Astrocyte of the spinal cord (primary cell): ENCODE results near the gene NOTUM.

ENCODE experiments used
- DNase-seq: peaks from one replicate; pipeline ENCODE4 v3.0.0; 2011; ENCODE audit warnings: low read depth, low spot score
- H3K4me3 ChIP-seq: 2 replicates; pipeline ENCODE4 v1.5.1; 2011; ENCODE audit warnings: low read depth, mild to moderate bottlenecking, low read length, moderate library complexity
- in situ Hi-C: cut with HindIII; loops from 2 replicates; pipeline ENCODE4 v1.10.0; 2017; ENCODE audit warnings: low sequenced_read_pairs
- TF ChIP-seq, protein P1 (sequence below): IDR thresholded peaks from 2 replicates; pipeline ENCODE4 v1.5.1; 2012; ENCODE audit warnings: low read depth, mild to moderate bottlenecking, low read length, inconsistent platforms

NOTUM gene

GRCh38 chr17:82000803-82001570 is 40.0 kb upstream of the NOTUM start:
- DNase-seq, result no peak
- in situ Hi-C loops, result no loop called here
- no peak overlapping the region for H3K4me3 ChIP-seq
- TF ChIP-seq, protein P1, sequence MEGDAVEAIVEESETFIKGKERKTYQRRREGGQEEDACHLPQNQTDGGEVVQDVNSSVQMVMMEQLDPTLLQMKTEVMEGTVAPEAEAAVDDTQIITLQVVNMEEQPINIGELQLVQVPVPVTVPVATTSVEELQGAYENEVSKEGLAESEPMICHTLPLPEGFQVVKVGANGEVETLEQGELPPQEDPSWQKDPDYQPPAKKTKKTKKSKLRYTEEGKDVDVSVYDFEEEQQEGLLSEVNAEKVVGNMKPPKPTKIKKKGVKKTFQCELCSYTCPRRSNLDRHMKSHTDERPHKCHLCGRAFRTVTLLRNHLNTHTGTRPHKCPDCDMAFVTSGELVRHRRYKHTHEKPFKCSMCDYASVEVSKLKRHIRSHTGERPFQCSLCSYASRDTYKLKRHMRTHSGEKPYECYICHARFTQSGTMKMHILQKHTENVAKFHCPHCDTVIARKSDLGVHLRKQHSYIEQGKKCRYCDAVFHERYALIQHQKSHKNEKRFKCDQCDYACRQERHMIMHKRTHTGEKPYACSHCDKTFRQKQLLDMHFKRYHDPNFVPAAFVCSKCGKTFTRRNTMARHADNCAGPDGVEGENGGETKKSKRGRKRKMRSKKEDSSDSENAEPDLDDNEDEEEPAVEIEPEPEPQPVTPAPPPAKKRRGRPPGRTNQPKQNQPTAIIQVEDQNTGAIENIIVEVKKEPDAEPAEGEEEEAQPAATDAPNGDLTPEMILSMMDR, result no peak

GRCh38 chr17:81999976-82000802 is 39.2 kb upstream of the NOTUM start:
- TF ChIP-seq, protein P1, result no peak
- no peak overlapping the region for H3K4me3 ChIP-seq
- in situ Hi-C loops, result no loop called here
- DNase-seq, result no peak

- H3K4me3 ChIP-seq, result no peak overlapping the region
- TF ChIP-seq, protein P1, result no peak
- no peak for DNase-seq
- in situ Hi-C loops, result no loop called here
Observed at GRCh38 chr17:81999587-81999975, 38.6 kb upstream of the NOTUM start.

- TF ChIP-seq, protein P1, result no peak
- no peak overlapping the region for H3K4me3 ChIP-seq
- no peak for DNase-seq
- in situ Hi-C loops, result no loop called here
Observed at GRCh38 chr17:81998691-81999438, 37.9 kb upstream of the NOTUM start.

DNA sequence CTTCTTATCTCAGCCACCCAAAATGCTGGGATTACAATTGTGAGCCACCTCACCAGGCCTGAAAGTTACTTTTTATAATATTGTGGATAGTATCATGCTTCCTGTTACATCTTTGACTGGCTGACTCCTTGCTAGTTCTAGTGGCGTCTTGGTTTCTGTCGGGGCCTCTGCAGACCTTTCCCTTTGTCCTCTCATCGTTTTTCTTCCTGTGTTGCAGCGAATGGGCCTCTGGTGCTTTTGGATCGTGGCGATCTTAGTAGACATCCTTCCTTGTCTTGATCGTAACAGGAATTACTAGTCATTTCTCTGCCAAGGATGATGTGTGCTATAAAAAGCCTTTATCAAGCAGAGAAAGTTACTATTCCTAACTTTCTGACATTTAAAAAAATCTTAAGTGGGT is 37.2 kb upstream of the NOTUM start:
- H3K4me3 ChIP-seq, result no peak overlapping the region
- no peak for DNase-seq
- in situ Hi-C loops, result no loop called here
- TF ChIP-seq, protein P1, result no peak

DNA sequence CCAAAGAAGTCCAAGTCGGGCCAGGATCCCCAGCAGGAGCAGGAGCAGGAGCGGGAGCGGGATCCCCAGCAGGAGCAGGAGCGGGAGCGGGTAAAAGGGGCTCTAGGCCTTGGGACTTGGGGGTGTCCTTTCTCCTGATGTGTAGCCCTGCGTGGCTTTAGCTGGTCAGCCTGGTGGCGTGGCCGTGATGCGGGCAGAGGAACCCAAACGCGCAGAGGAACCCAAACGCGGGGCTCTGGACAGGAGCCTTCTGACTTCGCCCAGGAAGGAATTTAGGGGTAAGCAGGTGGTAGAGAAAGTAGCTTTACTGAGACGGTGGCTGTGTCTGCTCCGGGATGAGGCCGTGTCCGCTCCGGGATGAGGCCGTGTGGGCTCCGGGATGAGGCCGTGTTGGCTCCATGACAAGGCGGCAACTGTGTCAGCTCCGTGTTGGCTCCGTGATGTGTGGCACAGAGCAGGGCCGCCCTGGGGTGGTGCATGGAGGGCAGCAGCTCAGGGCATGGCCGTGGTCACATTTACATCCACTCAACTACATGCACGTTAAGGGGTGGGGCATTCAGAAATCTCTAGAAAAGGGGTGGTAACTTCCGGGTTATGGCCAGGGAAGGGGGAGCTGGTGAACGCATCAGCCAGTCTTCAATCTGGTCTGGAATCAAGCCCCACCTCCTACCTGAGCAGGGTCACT is 35.9 kb upstream of the NOTUM start:
- no peak overlapping the region for H3K4me3 ChIP-seq
- TF ChIP-seq, protein P1, result no peak
- in situ Hi-C loops, result no loop called here
- DNase-seq, result no peak
